HAP-1 (cell line): ENCODE measurements around the gene CEACAM20.
"Not testable (repeated sequence)": the region's sequence is repeated elsewhere in the genome, so short reads cannot be mapped to it uniquely, and the experiment has no call there.

Experiments used
- DNase-seq, 2 experiments: peaks; one replicate each; pipeline ENCODE4 v3.0.0-alpha.2; 2016 to 2020; ENCODE audit warnings: low spot score in 2 of 2
- H3K27me3 ChIP-seq: fragments of 250-450 bp; sonication (Bioruptor Pico); 2 replicates; pipeline ENCODE4 v1.5.1; 2020; ENCODE audit warnings: low read depth, mild to moderate bottlenecking, moderate library complexity
- H3K36me3 ChIP-seq: fragments of 250-450 bp; sonication (Bioruptor Pico); replicated peaks from 2 replicates; pipeline ENCODE4 v1.5.1; 2020; ENCODE audit warnings: mild to moderate bottlenecking
- H3K4me1 ChIP-seq: fragments of 250-450 bp; sonication (Bioruptor Pico); 2 replicates; pipeline ENCODE4 v1.5.1; 2020; ENCODE audit warnings: mild to moderate bottlenecking
- H3K4me3 ChIP-seq: fragments of 250-450 bp; sonication (Bioruptor Pico); 2 replicates; pipeline ENCODE4 v1.5.1; 2020; ENCODE audit warnings: mild to moderate bottlenecking, moderate library complexity
- H3K9me3 ChIP-seq: fragments of 250-450 bp; sonication (Bioruptor Pico); 2 replicates; pipeline ENCODE4 v1.5.1; 2020; ENCODE audit warnings: mild to moderate bottlenecking, moderate library complexity
- in situ Hi-C: fragments of 300-500 bp; cut with MboI; formaldehyde crosslinking; loops from 3 replicates; pipeline ENCODE4 v1.14.3; 2020; ENCODE audit warnings: low sequenced_read_pairs, inconsistent platforms, mixed read lengths

CEACAM20 gene

DNA sequence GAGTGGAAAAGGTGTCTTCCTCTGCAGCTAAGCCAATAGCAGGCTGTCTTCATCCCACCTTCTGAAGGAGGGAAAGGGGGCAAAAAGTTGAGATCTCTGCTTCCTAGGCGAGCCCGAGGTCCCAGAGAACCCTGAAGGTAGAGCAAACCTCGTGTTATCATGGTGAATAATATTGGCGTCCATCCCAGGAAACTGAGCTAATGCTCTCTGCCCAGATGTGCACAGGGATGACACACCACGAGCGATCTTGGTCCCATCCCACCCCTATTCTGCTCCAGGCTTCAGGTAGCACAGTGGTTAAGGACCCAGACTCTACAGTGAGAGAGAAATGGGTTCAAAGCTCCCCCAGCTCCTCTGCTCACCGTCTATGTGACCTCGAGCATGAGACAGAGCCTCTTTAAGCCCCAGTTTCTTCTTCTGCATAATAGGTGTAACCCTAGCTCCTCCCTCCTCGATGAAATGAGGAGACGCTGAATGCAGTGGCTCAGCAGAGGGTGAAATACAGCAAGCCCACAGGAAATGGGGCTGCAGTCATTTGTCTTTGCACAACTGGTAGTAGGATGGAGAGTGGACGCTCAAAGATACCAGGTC lies 9.9 kb upstream of the CEACAM20 start:
- Histone ChIP-seq H3K9me3 (no peaks in the 10 kb centered on the region), H3K36me3 (no peaks in the 10 kb centered on the region), H3K27me3 (no peaks in the 10 kb centered on the region), H3K4me1 (no peaks in the 10 kb centered on the region), H3K4me3 (no peak overlapping the region)
- in situ Hi-C loops, result no loop called here
- no peak for DNase-seq

DNA sequence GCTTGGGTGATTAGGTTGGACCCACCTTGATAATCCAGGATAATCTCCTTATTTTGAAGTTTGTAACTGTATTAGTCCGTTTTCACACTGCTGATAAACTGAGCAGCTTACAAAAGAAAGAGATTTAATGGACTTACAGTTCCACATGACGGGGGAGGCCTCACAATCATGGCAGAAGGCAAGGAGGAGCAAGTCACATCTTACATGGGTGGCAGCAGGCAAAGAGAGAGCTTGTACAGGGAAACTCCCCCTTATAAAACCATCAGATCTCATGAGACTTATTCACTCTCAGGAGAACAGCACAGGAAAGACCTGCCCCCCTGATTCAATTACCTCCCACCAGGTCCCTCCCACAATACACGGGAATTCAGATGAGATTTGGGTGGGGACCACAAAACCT lies 5.9 kb upstream of the CEACAM20 start:
- H3K4me3 ChIP-seq, H3K4me1 ChIP-seq, DNase-seq, H3K27me3 ChIP-seq, H3K9me3 ChIP-seq, H3K36me3 ChIP-seq, in situ Hi-C loops: not testable (repeated sequence)

DNA sequence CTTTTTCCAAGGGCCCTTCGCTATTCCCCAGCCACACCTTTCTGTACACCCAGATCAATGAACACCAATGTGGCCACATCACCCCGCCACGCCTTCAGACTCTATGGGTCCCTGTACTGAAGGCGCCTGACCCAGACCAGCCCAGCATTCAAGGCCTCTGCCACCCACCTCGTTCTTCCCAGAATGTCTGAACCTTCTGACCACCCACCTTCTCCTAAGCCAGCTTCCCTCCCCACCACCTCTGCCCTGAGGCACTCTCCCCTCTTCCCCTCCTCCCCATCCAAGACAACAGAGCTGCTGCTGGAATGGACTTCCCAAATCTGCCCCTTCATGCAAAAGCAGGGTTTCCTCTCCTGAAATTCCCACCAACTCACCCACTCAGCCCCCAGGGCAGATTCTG lies 3.3 kb upstream of the CEACAM20 start:
- H3K9me3 ChIP-seq, result no peaks in the 10 kb centered on the region
- H3K27me3 ChIP-seq, result peaks cover 6% of the 10 kb centered on the region; the same call in 1 of the 2 replicates
- no peak overlapping the region for H3K4me3 ChIP-seq
- H3K36me3 ChIP-seq, result no peaks in the 10 kb centered on the region
- H3K4me1 ChIP-seq, result no peaks in the 10 kb centered on the region
- in situ Hi-C loops, result no loop called here
- no peak for DNase-seq

DNA sequence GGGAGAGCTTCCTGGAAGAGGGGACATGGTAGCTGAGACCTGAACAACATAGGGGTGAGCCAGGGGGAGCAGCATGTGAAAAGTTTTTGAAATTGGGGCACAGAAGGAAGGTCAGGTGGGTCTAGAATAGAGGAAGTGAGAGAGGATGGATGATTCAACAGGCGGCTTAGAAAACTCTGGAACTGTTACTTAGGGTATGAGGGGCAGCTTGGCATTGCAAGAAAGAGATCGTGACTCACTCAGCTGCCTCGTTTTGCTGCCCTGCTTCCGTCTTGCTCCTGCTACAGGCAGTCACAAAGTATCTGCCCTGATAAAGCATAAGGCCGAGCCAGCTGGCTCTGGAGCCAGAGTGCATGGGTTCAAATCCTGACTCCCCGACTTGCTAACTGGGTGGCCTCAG lies 1.3 kb upstream of the CEACAM20 start:
- Histone ChIP-seq H3K9me3 (no peaks in the 10 kb centered on the region), H3K4me1 (no peaks in the 10 kb centered on the region), H3K27me3 (peaks cover 8% of the 10 kb centered on the region; the same call in 1 of the 2 replicates), H3K36me3 (no peaks in the 10 kb centered on the region), H3K4me3 (no peak overlapping the region)
- in situ Hi-C loops, result no loop called here
- DNase-seq, result no peak

DNA sequence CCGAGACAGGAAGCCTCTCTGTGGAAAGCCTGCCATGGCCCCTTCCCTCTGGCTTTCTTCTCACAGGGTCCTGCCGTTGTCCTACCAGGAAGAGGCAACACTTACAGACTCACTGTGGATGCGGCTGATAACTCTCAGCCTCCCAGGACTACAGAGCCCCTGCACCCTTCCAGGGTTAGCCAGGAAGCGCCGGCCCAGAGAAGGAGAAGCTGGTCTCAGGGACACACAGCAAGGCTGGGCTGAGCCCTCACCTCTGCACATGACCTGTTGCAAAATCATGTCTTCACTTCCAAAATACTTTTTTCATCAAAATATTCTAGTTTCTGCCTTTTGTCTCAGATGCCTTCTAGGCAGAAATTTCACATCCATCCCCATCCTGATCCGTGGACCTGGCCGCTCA lies 1.9 kb downstream of the CEACAM20 start:
- in situ Hi-C loops, result no loop called here

DNA sequence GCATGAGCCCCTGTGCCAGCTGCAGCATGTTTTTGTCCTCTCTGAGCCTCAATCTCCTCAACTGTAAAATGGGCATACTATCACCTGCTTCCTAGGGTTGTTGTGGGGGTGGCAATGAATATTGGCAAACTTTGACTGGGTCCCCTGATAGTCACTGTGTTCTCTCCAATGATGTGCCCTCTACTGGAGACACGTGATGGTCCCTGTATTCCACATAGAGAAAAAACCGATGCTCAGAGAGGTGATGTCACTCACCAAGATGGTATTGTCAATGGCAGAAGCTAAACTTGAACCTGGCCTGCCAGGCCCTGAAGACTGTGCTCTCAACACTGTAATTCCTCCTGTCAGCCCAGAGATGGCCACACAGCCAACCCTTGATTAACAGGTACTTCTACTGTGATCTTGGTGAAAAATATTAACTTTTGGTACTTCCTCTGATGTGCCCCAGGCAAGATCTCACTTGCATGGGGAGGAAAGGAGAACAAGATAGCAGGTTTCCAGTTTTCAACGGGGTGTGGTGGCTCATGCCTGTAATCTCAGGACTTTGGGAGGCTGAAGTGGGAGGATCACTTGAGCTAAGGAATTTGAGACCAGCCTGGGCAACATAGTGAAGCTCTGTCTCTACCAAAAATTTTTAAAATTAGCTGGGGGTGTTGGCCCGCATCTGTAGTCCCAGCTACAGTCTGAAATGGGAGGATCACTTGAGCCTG lies 3.6 kb downstream of the CEACAM20 start:
- in situ Hi-C loops, result no loop called here
- Histone ChIP-seq H3K27me3 (peaks cover 8% of the 10 kb centered on the region; the same call in 1 of the 2 replicates), H3K4me3 (no peak overlapping the region), H3K9me3 (no peaks in the 10 kb centered on the region), H3K36me3 (no peaks in the 10 kb centered on the region), H3K4me1 (no peaks in the 10 kb centered on the region)
- no peak for DNase-seq

More for the DNA sequence above, 1.9 kb downstream of the CEACAM20 start:
- H3K36me3 ChIP-seq, result no peaks in the 10 kb centered on the region
- H3K4me1 ChIP-seq, result no peaks in the 10 kb centered on the region
- no peak overlapping the region for H3K4me3 ChIP-seq
- H3K9me3 ChIP-seq, result no peaks in the 10 kb centered on the region
- DNase-seq, result no peak
- peaks cover 8% of the 10 kb centered on the region; the same call in 1 of the 2 replicates for H3K27me3 ChIP-seq

DNA sequence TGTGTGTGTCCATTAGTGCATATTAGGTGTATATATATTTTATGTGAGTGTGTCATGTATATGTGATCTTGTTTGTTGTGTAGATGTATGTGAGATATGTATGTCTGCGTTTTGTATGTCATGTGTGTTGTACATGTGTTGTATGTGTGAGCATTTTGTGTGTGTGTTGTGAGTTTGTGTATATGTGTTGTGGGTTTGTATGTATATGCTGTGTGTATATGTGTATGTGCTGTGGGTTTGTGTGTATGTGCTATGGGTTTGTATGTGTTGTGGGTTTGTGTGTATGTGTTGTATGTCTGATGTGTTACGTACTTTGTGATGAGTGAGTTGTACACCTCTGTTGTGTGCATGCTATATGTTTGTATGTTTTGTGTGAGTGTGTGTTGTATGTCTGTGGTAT lies 8.1 kb downstream of the CEACAM20 start:
- no peaks in the 10 kb centered on the region for H3K9me3 ChIP-seq
- in situ Hi-C loops, result no loop called here
- H3K4me1 ChIP-seq, result no peaks in the 10 kb centered on the region
- no peaks in the 10 kb centered on the region for H3K27me3 ChIP-seq
- H3K4me3 ChIP-seq, result no peak overlapping the region
- H3K36me3 ChIP-seq, result no peaks in the 10 kb centered on the region
- DNase-seq, result no peak

DNA sequence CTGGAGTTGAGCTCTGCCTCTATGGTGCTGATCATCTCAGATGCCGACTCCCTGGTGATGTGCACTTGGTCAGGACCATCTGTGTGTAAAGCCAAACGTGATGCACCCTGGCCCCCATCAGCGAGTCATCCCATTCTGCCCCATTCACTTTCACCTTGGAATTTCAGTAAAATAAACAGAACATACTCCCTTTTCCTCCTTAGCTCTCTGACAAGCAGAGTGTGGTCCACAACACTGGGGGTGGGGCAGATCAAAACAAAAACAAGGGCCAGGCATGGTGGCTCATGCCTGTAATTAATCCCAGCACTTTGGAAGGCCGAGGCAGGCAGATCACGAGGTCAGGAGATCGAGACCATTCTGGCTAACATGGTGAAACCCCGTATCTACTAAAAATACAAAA lies 12.3 kb downstream of the CEACAM20 start:
- no peaks in the 10 kb centered on the region for H3K27me3 ChIP-seq
- in situ Hi-C loops, result no loop called here
- no peaks in the 10 kb centered on the region for H3K36me3 ChIP-seq
- H3K4me3 ChIP-seq, result no peak overlapping the region
- H3K9me3 ChIP-seq, result no peaks in the 10 kb centered on the region
- no peak for DNase-seq
- H3K4me1 ChIP-seq, result no peaks in the 10 kb centered on the region

DNA sequence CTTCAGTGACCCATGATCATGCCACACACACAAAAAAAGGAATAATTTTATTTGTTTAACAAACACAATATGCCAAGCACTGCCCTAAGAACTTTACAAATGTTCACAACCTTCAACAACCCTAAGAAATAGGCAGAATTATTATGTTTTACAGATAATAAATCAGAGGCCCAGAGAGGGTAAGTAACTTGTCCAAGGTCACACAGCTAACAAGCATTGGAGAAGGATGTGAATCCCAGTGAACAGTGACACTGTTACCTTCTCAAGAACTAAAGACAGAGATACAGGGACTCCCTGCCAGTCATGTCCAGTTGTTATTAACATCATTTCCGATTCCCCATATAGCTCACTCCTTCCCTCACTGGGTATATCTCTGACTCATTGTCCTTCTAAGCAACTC lies 13.6 kb downstream of the CEACAM20 start:
- Histone ChIP-seq H3K4me1 (no peaks in the 10 kb centered on the region), H3K36me3 (no peaks in the 10 kb centered on the region), H3K9me3 (no peaks in the 10 kb centered on the region), H3K4me3 (no peak overlapping the region), H3K27me3 (no peaks in the 10 kb centered on the region)
- in situ Hi-C loops, result no loop called here
- DNase-seq, result no peak

DNA sequence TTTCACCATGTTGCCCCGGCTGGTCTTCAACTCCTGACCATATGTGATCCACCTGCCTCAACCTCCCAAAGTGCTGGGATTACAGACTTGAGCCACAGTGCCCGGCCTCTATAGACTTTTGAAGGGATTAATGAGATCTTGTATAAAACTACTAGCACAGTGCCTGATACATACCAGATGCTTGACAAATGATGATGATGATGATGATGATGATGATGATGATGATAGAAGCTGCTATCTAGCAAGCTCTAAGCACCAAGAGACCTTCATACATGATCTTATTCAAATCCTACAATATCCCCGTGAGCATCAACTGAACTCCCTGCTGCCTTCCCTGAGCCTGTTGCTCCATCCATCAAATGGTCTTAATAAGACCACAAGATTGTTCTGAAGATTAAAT lies 14.4 kb downstream of the CEACAM20 start:
- H3K27me3 ChIP-seq, result no peaks in the 10 kb centered on the region
- no peak for DNase-seq

DNA sequence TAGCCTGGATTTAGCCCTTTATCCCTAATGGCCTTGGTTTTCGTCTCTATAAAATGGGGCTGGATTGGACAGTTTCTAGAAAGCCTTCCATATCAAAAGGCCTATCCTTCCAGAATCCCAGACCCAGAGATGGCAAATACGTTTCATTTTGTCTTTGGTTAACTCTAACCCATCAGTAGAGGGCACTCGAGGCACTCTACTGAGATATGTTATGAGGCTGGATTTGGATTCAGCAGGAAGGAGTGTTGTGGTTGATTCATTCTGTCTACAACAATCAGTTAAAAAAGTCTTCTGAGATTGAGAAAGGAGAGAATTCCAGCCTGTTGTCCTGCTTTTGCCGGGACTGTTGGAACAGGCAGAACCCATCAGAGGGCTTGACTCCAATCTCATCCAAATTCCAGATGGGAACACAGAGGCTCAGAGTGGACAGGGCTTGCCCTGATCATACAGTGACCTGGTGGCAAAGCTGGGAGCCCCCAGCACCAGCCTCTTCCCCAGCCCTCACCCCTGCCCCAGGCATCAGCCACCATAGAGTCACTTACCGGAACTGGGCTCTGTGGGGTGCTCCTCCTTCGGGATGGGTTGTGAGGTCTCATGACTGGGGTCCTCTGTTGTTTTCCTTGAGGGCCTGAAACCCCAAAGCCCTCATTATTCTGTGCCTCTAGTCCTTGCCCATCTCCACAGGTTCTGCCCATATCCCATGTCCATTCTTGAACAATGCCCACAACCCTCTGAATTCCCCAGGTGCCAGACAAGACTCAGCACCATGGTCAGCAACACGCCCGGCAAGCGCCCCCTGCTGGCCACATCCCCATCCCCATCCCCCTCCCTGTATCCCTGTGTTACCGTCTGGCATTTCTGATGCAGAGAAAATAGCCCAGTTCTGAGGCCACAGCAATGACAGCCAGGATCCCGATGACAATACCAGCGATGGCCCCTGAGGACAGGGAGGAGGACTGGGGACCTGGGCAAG lies 16.9 kb downstream of the CEACAM20 start:
- no peak overlapping the region for H3K4me3 ChIP-seq
- H3K36me3 ChIP-seq, result no peaks in the 10 kb centered on the region
- peaks cover 4% of the 10 kb centered on the region; the same call in 1 of the 2 replicates for H3K27me3 ChIP-seq
- DNase-seq, result peak; percentile 19 to 83
- H3K4me1 ChIP-seq, result no peaks in the 10 kb centered on the region
- in situ Hi-C loops, result no loop called here
- no peaks in the 10 kb centered on the region for H3K9me3 ChIP-seq

More for the DNA sequence above, 14.4 kb downstream of the CEACAM20 start:
- H3K9me3 ChIP-seq, result no peaks in the 10 kb centered on the region
- H3K36me3 ChIP-seq, result no peaks in the 10 kb centered on the region
- in situ Hi-C loops, result no loop called here
- H3K4me1 ChIP-seq, result no peaks in the 10 kb centered on the region
- no peak overlapping the region for H3K4me3 ChIP-seq

DNA sequence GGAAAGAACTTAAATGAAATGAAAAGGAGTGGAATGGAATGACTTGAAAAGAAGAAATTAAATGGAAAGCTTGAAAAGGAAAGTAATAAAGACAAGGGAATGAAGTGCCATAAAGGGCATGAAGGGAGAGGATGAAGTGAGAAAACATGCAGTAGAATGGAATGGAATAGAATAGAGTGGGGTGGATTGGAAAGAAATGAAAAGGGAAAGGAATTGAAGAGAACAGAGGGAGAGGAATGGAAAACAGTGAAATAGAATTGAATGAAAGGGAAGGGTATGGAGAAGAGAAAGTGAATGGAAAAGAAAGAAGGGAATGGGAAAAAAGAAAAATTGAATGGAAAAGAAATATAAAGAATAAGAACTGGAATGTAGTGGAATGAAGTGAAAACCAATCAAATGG lies 20.0 kb downstream of the CEACAM20 start:
- H3K4me3 ChIP-seq, result no peak overlapping the region
- H3K4me1 ChIP-seq, result no peaks in the 10 kb centered on the region
- DNase-seq, result no peak
- no peaks in the 10 kb centered on the region for H3K36me3 ChIP-seq
- in situ Hi-C loops, result no loop called here
- no peaks in the 10 kb centered on the region for H3K9me3 ChIP-seq
- H3K27me3 ChIP-seq, result peaks cover 4% of the 10 kb centered on the region; the same call in 1 of the 2 replicates

DNA sequence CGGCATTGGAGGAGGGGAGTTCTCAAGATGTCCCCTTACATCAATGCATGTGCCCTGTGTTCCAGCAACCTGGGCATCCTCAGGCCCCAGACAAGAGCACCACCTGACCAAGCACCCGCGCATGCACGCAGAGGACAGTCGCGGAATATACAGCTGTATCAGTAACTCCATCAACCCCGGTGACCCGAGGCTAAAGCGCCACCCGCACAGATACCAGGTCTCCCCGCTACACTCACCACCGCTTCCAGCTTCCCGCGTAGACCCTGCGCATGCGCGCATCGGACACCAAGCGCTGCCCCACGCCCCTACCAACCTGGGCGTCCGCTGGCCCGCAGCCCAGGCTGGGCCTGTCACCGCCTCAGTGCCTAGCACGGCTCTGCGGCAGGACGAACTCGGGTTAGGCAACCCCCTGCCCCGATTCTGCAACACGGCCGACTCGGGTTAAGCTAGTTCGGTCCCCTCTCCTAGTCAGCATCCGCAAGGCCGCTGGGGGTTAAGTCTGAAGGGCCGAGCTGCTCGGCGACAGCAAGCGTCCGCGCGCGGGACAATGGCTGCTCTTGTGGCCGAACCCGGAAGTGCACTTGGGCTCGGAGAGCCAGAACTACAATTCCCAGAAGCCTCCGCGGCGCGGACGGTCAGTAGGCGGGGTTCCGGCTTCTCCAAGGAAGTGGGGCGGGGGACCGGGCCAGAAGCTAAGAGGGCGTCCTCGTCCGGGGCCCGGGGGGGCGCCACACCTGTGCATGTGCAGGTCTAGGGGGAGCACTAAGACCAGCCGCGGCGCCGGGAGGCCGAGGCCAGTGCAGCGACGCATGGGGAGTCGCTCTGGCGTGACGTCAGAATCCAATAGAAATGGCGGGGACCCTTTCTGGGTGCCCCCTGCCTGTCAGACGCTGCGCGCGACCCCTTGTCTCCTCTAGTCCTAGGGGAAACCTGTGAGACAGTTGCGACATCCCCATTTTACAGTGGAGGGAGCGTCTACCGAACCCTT lies 29.2 kb downstream of the CEACAM20 start, which contains the start of gene ZNF180:
TSS of gene ZNF180 (minus strand) at position 561 of the 988 bp plus-strand sequence. CDS start 3,188 bp downstream, outside the sequence.
- peak within 1 kb of the TSS; percentile 89 for H3K4me3 ChIP-seq
- H3K36me3 ChIP-seq, result peaks cover 21% of the 10 kb centered on the region
- peaks cover 24% of the 10 kb centered on the region for H3K9me3 ChIP-seq
- peaks cover 5% of the 10 kb centered on the region for H3K4me1 ChIP-seq
- peaks cover 3% of the 10 kb centered on the region; the same call in 1 of the 2 replicates for H3K27me3 ChIP-seq
- in situ Hi-C loops, result no loop called here
- peak; percentile 90 to 98 for DNase-seq
